ENCODE data around the gene BTBD6. TPM values are rescaled to one million over a fixed set of nuclear protein-coding genes. Genes with fewer than 3 reads are reported as not detected.

The BTBD6 gene
- total and polyA plus RNA-seq, 9 of the 15 experiments (the other 6 are each of a cell fraction or from before 2014, with no cell fraction given) = not detected

DNA sequence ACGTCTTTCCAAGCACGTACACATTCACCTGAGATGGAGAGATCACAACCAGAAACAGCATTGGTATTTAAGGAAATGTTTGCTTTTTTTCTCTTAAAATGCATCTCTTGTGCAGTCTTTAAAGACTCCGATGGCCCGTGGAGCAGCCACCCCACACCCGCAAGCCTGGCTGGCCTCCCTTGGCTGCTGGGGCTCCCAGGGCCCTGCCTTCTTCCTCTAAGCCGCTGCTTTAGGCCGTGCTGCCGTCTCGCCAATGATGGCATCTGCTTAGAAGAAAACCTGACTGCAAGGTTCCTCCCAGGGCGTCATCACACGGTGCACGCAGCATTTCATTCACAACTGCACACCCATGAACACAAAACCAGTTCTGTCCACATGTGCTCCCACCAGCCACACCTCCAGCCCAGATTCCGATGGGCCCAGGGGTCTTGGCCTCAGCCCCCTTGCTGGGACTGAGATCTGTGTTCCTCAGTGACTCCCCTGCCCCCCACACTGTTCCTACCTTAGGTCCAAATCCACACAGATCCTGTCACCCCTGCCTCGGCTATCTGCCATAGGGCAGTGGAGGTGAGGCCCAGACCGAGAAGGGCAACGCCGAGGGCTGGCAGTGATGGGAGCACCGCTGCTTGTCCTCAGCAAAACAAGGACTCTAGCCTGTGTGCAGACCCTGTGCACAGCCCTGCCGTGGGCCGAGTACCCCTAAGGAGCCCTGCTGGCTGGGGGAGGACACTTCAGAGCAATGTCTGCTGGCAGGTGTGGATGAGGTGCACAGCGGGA lies 4.4 kb downstream of the BTBD6 start:
- TF ChIP-seq KLF10 (CRISPR knock-in tag; IDR thresholded peaks at IDR 0.05) = no peak
- no peak for TF ChIP-seq FOXK2 (conservative IDR thresholded peaks at IDR 0.05 in 1 of 2, IDR thresholded peaks at IDR 0.05 in 1 of 2; ENCODE audit: low read depth in 2 of 2)
- no peak for TF ChIP-seq ZFP36 (IDR thresholded peaks at IDR 0.05; ENCODE audit: low read depth, low read length, partially characterized antibody)
- no peak for TF ChIP-seq WHSC1 (IDR thresholded peaks at IDR 0.05; ENCODE audit: low read length)
- no peak for TF ChIP-seq HSF4 (CRISPR knock-in tag; IDR thresholded peaks at IDR 0.05; ENCODE audit: borderline replicate concordance)
- TF ChIP-seq CBFA2T2 (conservative IDR thresholded peaks at IDR 0.05) = no peak
- TF ChIP-seq ESRRA (IDR thresholded peaks at IDR 0.05; ENCODE audit: borderline replicate concordance, low read depth) = no peak
- no peaks in the 10 kb centered on the region for H3K27me3 ChIP-seq (ENCODE audit: control insufficient read depth in 2 of 2, insufficient read depth in 2 of 2, low read length in 2 of 2)
- BruUV-seq (replicated peaks) = no TSS peak
- H4K20me1 ChIP-seq (replicated peaks; ENCODE audit: control insufficient read depth, insufficient read depth, low read length) = no peaks in the 10 kb centered on the region
- in situ Hi-C loops (cut with MboI) (no loop called here), intact Hi-C loops (cut with micrococcal nuclease) (no loop called here)
- no peaks in the 10 kb centered on the region for H3K4me1 ChIP-seq (replicated peaks in 1 of 2; ENCODE audit: control insufficient read depth in 2 of 2, insufficient read depth in 2 of 2, low read length in 2 of 2)
- H3K9me1 ChIP-seq (ENCODE audit: control insufficient read depth, insufficient read depth, low read length) = no peaks in the 10 kb centered on the region
- no peak overlapping the region for H3K4me3 ChIP-seq
- no peak overlapping the region for H3K4me2 ChIP-seq (ENCODE audit: insufficient read depth, low read length)
- H3K9me3 ChIP-seq (replicated peaks; ENCODE audit: control insufficient read depth, insufficient read depth, low read depth, low read length) = no peaks in the 10 kb centered on the region
- no peaks in the 10 kb centered on the region for H3K79me2 ChIP-seq (ENCODE audit: control insufficient read depth, insufficient read depth, low read length)
- ChIA-PET CTCF (ENCODE audit: low intra/inter-chr PET ratio) (no interaction called here), POLR2A (no interaction called here)
- 89% methylated on average over 17 of the region's 21 CpGs for WGBS (ENCODE audit: insufficient coverage, low coverage, missing lambda C conversion rate)
- DNase-seq (ENCODE audit: extremely low read depth in 1 of 4, low spot score in 3 of 4) (no peak), ATAC-seq (no peak), FAIRE-seq (no peak)
- peaks cover 13% of the 10 kb centered on the region; the same call in 2 of the 3 replicates for H3K36me3 ChIP-seq (ENCODE audit: control insufficient read depth, insufficient read depth, low read length)
- H3K9ac ChIP-seq (ENCODE audit: insufficient read depth in 1 of 2, low read depth in 2 of 2, low read length in 2 of 2) = no peak overlapping the region; a peak in 1 of 4 replicates
- no peak overlapping the region for H2AFZ ChIP-seq (ENCODE audit: low read depth, low read length)
- no peak overlapping the region for H3K27ac ChIP-seq (ENCODE audit: extremely low read depth, low read depth, low read length)
